Measurements from ENCODE around the gene ACCSL.

The ACCSL gene

DNA sequence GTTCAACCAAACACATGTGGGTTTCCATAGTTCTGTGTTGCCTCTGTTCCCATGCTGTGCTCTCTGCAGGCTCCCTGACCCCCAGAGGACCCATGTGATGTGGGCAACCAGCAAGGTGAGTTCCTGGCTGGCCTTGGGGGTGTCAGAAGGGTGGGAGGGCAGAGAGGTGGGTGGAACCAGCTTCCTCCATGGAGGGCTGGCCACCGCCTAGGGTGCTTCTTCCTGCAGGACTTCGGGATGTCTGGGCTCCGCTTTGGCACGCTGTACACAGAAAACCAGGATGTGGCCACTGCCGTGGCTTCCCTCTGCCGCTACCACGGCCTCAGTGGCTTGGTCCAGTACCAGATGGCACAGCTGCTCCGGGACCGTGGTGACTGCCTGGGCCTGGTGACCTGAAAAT, 33.2 kb downstream of the ACCSL start:
- Histone ChIP-seq H3K36me3 (ENCODE audit: control insufficient read depth, insufficient read depth, low read length) (no peaks in the 10 kb centered on the region), H3K9me3 (ENCODE audit: control insufficient read depth, low read length) (peaks cover 4% of the 10 kb centered on the region), H3K27ac (ENCODE audit: low read depth, low read length, severe bottlenecking) (no peak overlapping the region), H3K4me1 (ENCODE audit: control insufficient read depth, insufficient read depth, low read length, poor library complexity, severe bottlenecking) (no peaks in the 10 kb centered on the region), H3K4me3 (ENCODE audit: extremely low read depth, insufficient read depth, low read length, poor library complexity, severe bottlenecking) (no peak overlapping the region)
- 81 to 92% methylated on average over 7 of the region's 9 CpGs for WGBS, 2 experiments (ENCODE audit: insufficient coverage in 2 of 2)

DNA sequence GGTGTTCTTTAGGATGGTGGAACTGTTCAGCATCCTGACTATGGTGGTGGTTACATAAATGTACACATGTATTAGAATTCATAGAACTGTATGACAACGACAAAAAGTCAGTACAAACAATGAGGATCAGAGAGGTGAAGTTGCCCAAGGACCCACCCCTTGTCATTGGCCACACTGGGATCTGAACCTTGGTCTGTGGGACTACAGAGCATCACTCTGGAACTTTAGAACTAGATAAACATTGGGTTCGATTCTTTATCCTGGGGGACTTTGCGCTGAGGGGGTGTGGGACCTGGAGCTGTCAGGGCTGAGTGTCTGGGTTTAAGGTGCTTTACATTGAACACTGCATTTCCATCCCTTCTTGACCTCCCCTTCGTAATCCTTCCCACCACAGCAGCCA, 34.9 kb downstream of the ACCSL start:
- H3K4me1 ChIP-seq (ENCODE audit: control insufficient read depth, insufficient read depth, low read length, poor library complexity, severe bottlenecking) = no peaks in the 10 kb centered on the region
- peaks cover 4% of the 10 kb centered on the region for H3K9me3 ChIP-seq (ENCODE audit: control insufficient read depth, low read length)
- H3K4me3 ChIP-seq (ENCODE audit: extremely low read depth, insufficient read depth, low read length, poor library complexity, severe bottlenecking) = no peak overlapping the region
- no peaks in the 10 kb centered on the region for H3K36me3 ChIP-seq (ENCODE audit: control insufficient read depth, insufficient read depth, low read length)
- H3K27ac ChIP-seq (ENCODE audit: low read depth, low read length, severe bottlenecking) = no peak overlapping the region
- 71 to 100% methylated on average over 1 of the region's 4 CpGs for WGBS, 2 experiments (ENCODE audit: insufficient coverage in 2 of 2)

DNA sequence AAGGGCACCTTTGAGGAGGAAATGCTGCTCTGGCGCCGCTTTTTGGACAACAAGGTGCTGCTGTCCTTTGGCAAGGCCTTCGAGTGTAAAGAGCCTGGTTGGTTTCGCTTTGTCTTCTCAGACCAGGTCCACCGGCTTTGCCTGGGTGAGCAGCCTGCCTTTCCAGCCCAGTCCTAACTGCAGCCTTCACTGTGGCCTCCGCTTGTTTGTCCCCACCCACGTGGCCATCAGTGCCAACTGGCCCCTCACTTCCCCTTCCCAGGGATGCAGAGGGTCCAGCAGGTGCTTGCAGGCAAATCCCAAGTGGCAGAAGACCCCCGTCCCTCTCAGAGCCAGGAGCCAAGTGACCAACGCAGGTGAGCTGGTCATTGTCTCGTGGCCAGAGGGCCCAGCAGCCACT, 35.7 kb downstream of the ACCSL start:
- WGBS, 2 experiments (ENCODE audit: insufficient coverage in 2 of 2) = 88% methylated on average over 8 to 10 of the region's 10 CpGs
- no peak overlapping the region for H3K27ac ChIP-seq (ENCODE audit: low read depth, low read length, severe bottlenecking)
- no peaks in the 10 kb centered on the region for H3K4me1 ChIP-seq (ENCODE audit: control insufficient read depth, insufficient read depth, low read length, poor library complexity, severe bottlenecking)
- peaks cover 4% of the 10 kb centered on the region for H3K9me3 ChIP-seq (ENCODE audit: control insufficient read depth, low read length)
- no peak overlapping the region for H3K4me3 ChIP-seq (ENCODE audit: extremely low read depth, insufficient read depth, low read length, poor library complexity, severe bottlenecking)
- no peaks in the 10 kb centered on the region for H3K36me3 ChIP-seq (ENCODE audit: control insufficient read depth, insufficient read depth, low read length)

DNA sequence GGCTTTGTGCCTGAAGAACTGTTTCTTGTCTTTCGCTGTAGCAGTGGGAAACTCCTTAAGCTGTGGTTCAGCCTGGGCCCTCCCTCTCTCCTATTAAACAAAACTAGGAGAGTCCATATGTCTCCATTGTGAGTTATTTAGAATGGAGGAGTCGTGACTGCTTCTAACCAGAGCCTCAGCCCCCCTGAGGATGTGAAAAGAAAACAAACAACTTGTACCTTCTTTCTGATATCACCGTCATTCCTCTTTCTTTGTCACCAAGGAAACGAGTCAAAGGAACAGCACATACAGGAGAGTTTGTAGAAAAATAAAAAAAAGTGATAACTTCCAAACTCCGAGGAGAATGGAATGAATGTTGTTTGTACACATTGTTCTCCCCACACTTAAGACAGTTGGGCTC, 36.1 kb downstream of the ACCSL start:
- Histone ChIP-seq H3K9me3 (ENCODE audit: control insufficient read depth, low read length) (peaks cover 7% of the 10 kb centered on the region), H3K4me3 (ENCODE audit: extremely low read depth, insufficient read depth, low read length, poor library complexity, severe bottlenecking) (no peak overlapping the region), H3K4me1 (ENCODE audit: control insufficient read depth, insufficient read depth, low read length, poor library complexity, severe bottlenecking) (no peaks in the 10 kb centered on the region), H3K36me3 (ENCODE audit: control insufficient read depth, insufficient read depth, low read length) (no peaks in the 10 kb centered on the region), H3K27ac (ENCODE audit: low read depth, low read length, severe bottlenecking) (no peak overlapping the region)
- WGBS, 2 experiments (ENCODE audit: insufficient coverage in 2 of 2) = no CpG with 5 or more reads among the region's 5 CpGs

DNA sequence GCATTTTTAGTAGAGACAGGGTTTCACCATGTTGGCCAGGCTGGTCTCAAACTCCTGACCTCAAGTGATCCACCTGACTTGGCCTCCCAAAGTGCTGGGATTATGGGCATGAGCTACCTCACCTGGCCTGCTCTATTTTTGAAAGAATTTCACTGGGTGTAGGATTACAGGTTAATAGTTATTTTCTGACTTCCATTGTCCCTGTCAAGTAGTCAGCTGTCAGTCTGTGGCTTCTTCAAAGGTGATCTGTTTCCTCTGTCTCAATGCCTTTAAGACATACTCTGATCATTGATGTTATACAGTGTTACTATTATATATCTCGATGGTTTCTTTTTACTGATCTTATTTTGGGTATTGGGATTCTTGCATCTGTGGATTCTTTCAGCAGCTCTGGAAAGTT, 37.5 kb downstream of the ACCSL start:
- WGBS, 2 experiments (ENCODE audit: insufficient coverage in 2 of 2) = 100% methylated on average over 1 of the region's 1 CpG; no CpG with 5 or more reads in 1 of the 2 experiments
- H3K4me1 ChIP-seq (ENCODE audit: control insufficient read depth, insufficient read depth, low read length, poor library complexity, severe bottlenecking) = no peaks in the 10 kb centered on the region

DNA sequence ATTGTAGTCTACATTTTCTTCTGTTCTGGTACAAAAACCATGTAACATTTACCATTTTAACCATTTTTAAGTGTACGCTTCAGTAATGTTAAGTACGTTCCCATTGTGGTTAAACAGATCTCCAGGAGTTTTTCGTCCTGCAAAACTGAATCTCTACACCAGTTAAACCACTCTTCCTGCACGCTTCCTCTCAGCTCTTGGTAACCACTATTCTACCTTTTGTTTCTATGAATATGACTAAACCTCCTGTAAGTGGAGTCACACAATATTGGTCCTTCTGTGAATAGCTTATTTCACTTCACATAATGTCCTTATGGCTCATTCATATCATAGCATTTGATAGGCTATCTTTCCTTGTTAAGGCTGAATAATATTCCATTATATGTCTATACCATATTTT, 40.6 kb downstream of the ACCSL start:
- Histone ChIP-seq H3K9me3 (ENCODE audit: control insufficient read depth, low read length) (peaks cover 7% of the 10 kb centered on the region), H3K36me3 (ENCODE audit: control insufficient read depth, insufficient read depth, low read length) (no peaks in the 10 kb centered on the region), H3K4me1 (ENCODE audit: control insufficient read depth, insufficient read depth, low read length, poor library complexity, severe bottlenecking) (no peaks in the 10 kb centered on the region), H3K27ac (ENCODE audit: low read depth, low read length, severe bottlenecking) (no peak overlapping the region), H3K4me3 (ENCODE audit: extremely low read depth, insufficient read depth, low read length, poor library complexity, severe bottlenecking) (no peak overlapping the region)
- WGBS, 2 experiments (ENCODE audit: insufficient coverage in 2 of 2) = 92 to 97% methylated on average over 4 of the region's 4 CpGs

More for the DNA sequence above, 37.5 kb downstream of the ACCSL start:
- H3K27ac ChIP-seq (ENCODE audit: low read depth, low read length, severe bottlenecking) = no peak overlapping the region
- no peak overlapping the region for H3K4me3 ChIP-seq (ENCODE audit: extremely low read depth, insufficient read depth, low read length, poor library complexity, severe bottlenecking)
- peaks cover 11% of the 10 kb centered on the region for H3K9me3 ChIP-seq (ENCODE audit: control insufficient read depth, low read length)
- H3K36me3 ChIP-seq (ENCODE audit: control insufficient read depth, insufficient read depth, low read length) = no peaks in the 10 kb centered on the region

DNA sequence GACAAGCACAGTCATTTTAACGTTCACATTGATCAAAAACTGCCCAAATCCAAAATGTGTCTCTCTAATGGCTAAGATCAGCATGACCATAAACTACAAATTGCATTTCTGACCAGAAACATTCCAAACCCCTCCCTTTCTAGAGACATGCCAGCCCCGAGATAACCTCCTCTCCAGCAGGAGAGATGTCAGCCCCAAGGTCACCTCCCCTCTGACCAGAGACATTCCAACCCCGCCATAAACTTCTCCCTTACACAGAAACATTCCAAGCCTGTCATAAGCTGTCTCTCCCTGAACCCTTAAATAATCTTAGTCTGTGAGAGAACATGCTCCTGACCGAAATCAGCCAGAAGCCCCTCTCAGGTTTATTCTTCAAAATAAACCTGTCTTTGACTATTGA, 41.1 kb downstream of the ACCSL start:
- H3K4me1 ChIP-seq (ENCODE audit: control insufficient read depth, insufficient read depth, low read length, poor library complexity, severe bottlenecking) = no peaks in the 10 kb centered on the region
- H3K27ac ChIP-seq (ENCODE audit: low read depth, low read length, severe bottlenecking) = no peak overlapping the region
- H3K36me3 ChIP-seq (ENCODE audit: control insufficient read depth, insufficient read depth, low read length) = no peaks in the 10 kb centered on the region
- no peak overlapping the region for H3K4me3 ChIP-seq (ENCODE audit: extremely low read depth, insufficient read depth, low read length, poor library complexity, severe bottlenecking)
- WGBS, 2 experiments (ENCODE audit: insufficient coverage in 2 of 2) = 84 to 93% methylated on average over 3 of the region's 4 CpGs
- peaks cover 7% of the 10 kb centered on the region for H3K9me3 ChIP-seq (ENCODE audit: control insufficient read depth, low read length)

DNA sequence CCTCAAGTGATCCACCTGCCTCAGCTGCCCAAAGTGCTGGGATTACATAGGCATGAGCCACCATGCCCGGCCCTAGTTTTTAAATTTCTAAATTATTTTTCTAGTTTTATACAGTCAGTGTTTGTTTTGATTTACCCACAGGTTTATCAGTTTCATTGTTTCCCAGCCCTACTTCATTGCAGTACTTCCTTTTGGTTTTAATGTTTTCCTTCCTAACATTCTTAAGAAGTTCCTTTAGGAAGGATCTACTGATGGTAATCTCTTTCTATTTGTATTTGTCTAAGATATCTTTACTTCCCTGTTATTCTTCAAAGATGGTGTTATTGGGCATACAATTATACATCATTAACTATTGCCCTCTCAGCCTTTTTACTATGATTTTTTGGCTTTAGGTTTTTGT, 42.8 kb downstream of the ACCSL start:
- 80% methylated on average over 1 of the region's 1 CpG; no CpG with 5 or more reads in 1 of the 2 experiments for WGBS, 2 experiments (ENCODE audit: insufficient coverage in 2 of 2)
- H3K9me3 ChIP-seq (ENCODE audit: control insufficient read depth, low read length) = peaks cover 7% of the 10 kb centered on the region
- H3K36me3 ChIP-seq (ENCODE audit: control insufficient read depth, insufficient read depth, low read length) = no peaks in the 10 kb centered on the region
- no peak overlapping the region for H3K4me3 ChIP-seq (ENCODE audit: extremely low read depth, insufficient read depth, low read length, poor library complexity, severe bottlenecking)
- no peak overlapping the region for H3K27ac ChIP-seq (ENCODE audit: low read depth, low read length, severe bottlenecking)
- no peaks in the 10 kb centered on the region for H3K4me1 ChIP-seq (ENCODE audit: control insufficient read depth, insufficient read depth, low read length, poor library complexity, severe bottlenecking)

DNA sequence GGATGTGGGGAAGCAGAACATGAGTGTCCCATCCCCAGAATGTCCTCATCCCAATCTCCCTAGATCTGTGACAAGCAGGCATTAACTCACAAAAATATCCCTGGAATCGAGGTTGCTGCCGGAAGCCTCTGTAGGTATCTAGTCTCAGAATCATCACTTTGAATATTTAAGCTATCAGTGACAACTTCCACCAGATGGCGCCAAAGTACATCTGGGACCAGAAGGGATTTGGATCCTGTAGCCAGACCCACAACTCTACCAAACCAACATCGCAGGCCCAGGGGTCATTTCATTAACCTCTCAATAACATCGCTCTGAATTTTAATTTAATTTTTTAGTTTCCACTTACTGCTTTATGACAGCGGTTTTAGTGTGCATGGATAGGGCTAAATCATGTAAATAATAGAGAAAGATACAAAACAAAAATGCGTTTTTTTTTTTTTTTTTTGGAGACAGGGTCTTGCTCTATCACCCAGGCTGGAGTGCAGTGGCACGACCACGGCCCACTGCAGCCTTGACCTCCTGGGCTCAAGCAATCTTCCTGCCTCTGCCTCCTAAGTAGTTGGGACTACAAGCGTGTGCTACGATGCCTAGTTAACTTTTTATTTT, 46.6 kb downstream of the ACCSL start:
- Histone ChIP-seq H3K27ac (ENCODE audit: low read depth, low read length, severe bottlenecking) (no peak overlapping the region), H3K36me3 (ENCODE audit: control insufficient read depth, insufficient read depth, low read length) (peaks cover 1% of the 10 kb centered on the region), H3K9me3 (ENCODE audit: control insufficient read depth, low read length) (no peaks in the 10 kb centered on the region), H3K4me1 (ENCODE audit: control insufficient read depth, insufficient read depth, low read length, poor library complexity, severe bottlenecking) (no peaks in the 10 kb centered on the region), H3K4me3 (ENCODE audit: extremely low read depth, insufficient read depth, low read length, poor library complexity, severe bottlenecking) (no peak overlapping the region)
- WGBS, 2 experiments (ENCODE audit: insufficient coverage in 2 of 2) = 42 to 53% methylated on average over 5 to 6 of the region's 11 CpGs

DNA sequence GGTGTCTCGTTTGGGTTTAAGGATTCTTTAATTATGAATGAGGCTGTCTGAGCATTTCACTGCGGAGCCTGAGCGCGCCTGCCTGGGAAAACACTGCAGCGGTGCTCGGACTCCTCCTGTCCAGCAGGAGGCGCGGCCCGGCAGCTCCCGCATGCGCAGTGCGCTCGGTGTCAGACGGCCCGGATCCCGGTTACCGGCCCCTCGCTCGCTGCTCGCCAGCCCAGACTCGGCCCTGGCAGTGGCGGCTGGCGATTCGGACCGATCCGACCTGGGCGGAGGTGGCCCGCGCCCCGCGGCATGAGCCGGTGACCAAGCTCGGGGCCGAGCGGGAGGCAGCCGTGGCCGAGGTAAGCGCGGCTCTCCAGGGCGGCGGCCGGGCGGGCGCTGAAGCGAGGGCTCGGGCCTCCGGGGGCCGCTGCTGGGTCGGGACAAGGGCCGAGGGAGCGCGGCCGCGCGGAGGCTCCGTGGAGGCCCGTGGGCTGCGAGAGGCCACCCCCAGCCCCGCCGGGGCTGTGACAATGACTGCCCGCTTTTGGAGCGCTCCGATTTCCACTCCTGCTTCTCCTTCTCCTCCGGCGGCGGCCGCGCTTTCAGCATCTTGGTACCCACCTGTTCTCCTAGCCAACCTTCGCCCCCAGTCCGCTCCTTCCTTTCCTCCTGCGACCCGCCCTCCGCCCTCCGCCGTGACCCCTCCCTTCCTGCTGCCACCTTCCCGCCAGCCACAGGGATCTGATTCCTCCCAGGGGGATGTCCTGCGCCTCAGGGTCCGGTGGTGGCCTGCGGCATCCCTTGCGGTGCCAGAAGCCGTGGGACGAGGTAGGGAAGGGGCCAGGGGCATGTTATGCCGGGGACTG, 48.0 kb downstream of the ACCSL start, which contains the start of gene EXT2:
EXT2 (plus strand) TSS at position 173 of the 854 bp plus-strand sequence. CDS start 12,035 bp downstream, outside the sequence.
- Histone ChIP-seq H3K4me1 (ENCODE audit: control insufficient read depth, insufficient read depth, low read length, poor library complexity, severe bottlenecking) (no peaks in the 10 kb centered on the region), H3K4me3 (ENCODE audit: extremely low read depth, insufficient read depth, low read length, poor library complexity, severe bottlenecking) (peak within 1 kb of the TSS; percentile 74), H3K36me3 (ENCODE audit: control insufficient read depth, insufficient read depth, low read length) (peaks cover 11% of the 10 kb centered on the region), H3K9me3 (ENCODE audit: control insufficient read depth, low read length) (no peaks in the 10 kb centered on the region), H3K27ac (ENCODE audit: low read depth, low read length, severe bottlenecking) (no peak within 1 kb of the TSS)
- 0 to 1% methylated on average over 65 to 70 of the region's 83 CpGs for WGBS, 2 experiments (ENCODE audit: insufficient coverage in 2 of 2)
